Body of pancreas (tissue), 4 donors: ENCODE measurements around the gene NOSTRIN. TPM values are rescaled to one million over a fixed set of nuclear protein-coding genes. Genes with fewer than 3 reads are reported as not detected.
A peak's percentile ranks its signal among the peaks of the same experiment; 100 is the strongest.
"Not testable (repeated sequence)": the region's sequence is repeated elsewhere in the genome, so short reads cannot be mapped to it uniquely, and the experiment has no call there.

ENCODE experiments used
- ATAC-seq: fragments of 150-250 bp; one replicate; pipeline ENCODE4 v1.9.1; 2016
- DNase-seq, 4 donors: peaks; one replicate each; pipeline ENCODE4 v3.0.0-alpha.2; 2019
- H3K27ac ChIP-seq, 4 donors: fragments of 200-600 bp; sonication (generic); 1 replicate in 3 of 4; 2 replicates in 1 of 4; pipeline versions ENCODE4 v1.5.1 to v1.6.1; 2016 to 2019; ENCODE audit warnings: mild to moderate bottlenecking in 1 of 4, mixed read lengths in 1 of 4, moderate library complexity in 1 of 4
- H3K27me3 ChIP-seq, 2 donors: fragments of 200-600 bp; sonication (generic); one replicate each; pipeline ENCODE4 v1.6.0; 2016; ENCODE audit warnings: mild to moderate bottlenecking in 1 of 2
- H3K36me3 ChIP-seq, 2 donors: fragments of 200-600 bp; sonication (generic); replicated peaks in 1 of 2; 2 replicates each; pipeline ENCODE4 v1.5.1; 2016; ENCODE audit warnings: low read depth in 2 of 2; ENCODE audit not compliant: insufficient read depth in 1 of 2
- H3K4me1 ChIP-seq: fragments of 200-600 bp; sonication (generic); one replicate; pipeline ENCODE4 v1.6.0; 2016
- H3K4me3 ChIP-seq, 2 donors: fragments of 200-600 bp; sonication (generic); 1 replicate in 1 of 2; 2 replicates in 1 of 2; pipeline ENCODE4 v1.5.1; 2016 to 2019
- H3K9me3 ChIP-seq, 3 donors: fragments of 200-600 bp; sonication (generic); 1 replicate in 2 of 3; 2 replicates in 1 of 3; pipeline ENCODE4 v1.5.1; 2016
- POLR2A ChIP-seq, 3 donors: fragments of 450-650 bp; IDR thresholded peaks; one replicate each; pipeline ENCODE4 v1.6.1; 2016; ENCODE audit warnings: antibody characterized with exemption in 3 of 3, mild to moderate bottlenecking in 2 of 3
- WGBS, 2 donors: methylation state at CpG; one replicate each; pipeline ENCODE4 v1.1.5; 2017; 5-methylcytosine and 5-hydroxymethylcytosine counted together
- intact Hi-C: fragments of 100-400 bp; cut with DNase I; formaldehyde crosslinking; loops from one replicate; pipeline ENCODE4 v1.15.1; 2023
- total RNA-seq, 2 donors: library from RNA; depleted of rRNA; stranded (reverse); fragments of >200 nt; gene quantifications; one replicate each; pipeline ENCODE4 v1.1.0, GENCODE V29; 2016
- TF ChIP-seq, protein P1 (sequence below), 7 experiments: fragments of 450-650 bp in 4 of 7; fragments of 200-600 bp in 3 of 7; sonication (generic) in 3 of 7; IDR thresholded peaks; one replicate each; pipeline ENCODE4 v1.5.1; 2016 to 2019; ENCODE audit warnings: antibody characterized with exemption in 7 of 7

The NOSTRIN gene
- total RNA-seq, 2 donors from 2014 or later, result 34.8 to 64.3 TPM

DNA sequence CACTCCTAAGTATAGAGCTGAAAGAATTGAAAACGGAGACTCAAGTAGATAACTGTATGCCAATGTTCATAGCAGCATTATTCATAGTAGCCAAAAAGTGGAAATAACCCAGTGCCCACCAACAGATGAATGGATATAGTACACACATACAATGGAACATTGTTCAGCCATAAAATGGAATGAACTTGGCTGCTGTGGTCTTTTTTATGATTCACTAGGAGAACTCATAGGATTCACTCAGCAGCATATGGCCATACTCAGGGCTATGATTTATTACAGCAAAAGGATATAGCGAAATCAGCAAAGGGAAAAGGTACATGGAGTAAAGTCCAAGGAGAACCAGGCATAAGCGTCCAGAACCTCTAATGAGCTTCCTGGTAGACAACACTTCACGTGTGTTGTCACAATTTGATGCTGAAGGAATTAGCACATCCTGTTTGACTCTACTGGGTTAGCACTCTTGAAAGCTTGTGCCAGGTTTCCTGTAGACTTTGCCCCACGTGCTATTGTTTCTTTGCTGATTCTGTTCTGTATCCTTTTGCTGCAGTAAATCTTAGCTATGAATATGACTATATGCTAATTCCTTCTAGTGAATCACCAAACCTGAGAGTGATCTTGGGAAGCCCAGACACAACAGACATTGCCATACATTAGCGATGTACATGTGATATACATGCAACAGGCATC is 72.1 kb downstream of the NOSTRIN start:
- TF ChIP-seq POLR2A (IDR thresholded peaks at IDR 0.05), result no peak
- TF ChIP-seq, protein P1, sequence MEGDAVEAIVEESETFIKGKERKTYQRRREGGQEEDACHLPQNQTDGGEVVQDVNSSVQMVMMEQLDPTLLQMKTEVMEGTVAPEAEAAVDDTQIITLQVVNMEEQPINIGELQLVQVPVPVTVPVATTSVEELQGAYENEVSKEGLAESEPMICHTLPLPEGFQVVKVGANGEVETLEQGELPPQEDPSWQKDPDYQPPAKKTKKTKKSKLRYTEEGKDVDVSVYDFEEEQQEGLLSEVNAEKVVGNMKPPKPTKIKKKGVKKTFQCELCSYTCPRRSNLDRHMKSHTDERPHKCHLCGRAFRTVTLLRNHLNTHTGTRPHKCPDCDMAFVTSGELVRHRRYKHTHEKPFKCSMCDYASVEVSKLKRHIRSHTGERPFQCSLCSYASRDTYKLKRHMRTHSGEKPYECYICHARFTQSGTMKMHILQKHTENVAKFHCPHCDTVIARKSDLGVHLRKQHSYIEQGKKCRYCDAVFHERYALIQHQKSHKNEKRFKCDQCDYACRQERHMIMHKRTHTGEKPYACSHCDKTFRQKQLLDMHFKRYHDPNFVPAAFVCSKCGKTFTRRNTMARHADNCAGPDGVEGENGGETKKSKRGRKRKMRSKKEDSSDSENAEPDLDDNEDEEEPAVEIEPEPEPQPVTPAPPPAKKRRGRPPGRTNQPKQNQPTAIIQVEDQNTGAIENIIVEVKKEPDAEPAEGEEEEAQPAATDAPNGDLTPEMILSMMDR (IDR thresholded peaks at IDR 0.05), result no peak
- Histone ChIP-seq H3K9me3 (no peaks in the 10 kb centered on the region), H3K27me3 (no peaks in the 10 kb centered on the region), H3K4me1 (no peaks in the 10 kb centered on the region), H3K36me3 (no peaks in the 10 kb centered on the region), H3K4me3 (no peak overlapping the region), H3K27ac (no peak overlapping the region)
- intact Hi-C loops, result no loop called here
- 82 to 91% methylated on average over 6 of the region's 6 CpGs for WGBS, 2 donors
- DNase-seq (no peak), ATAC-seq (no peak)

DNA sequence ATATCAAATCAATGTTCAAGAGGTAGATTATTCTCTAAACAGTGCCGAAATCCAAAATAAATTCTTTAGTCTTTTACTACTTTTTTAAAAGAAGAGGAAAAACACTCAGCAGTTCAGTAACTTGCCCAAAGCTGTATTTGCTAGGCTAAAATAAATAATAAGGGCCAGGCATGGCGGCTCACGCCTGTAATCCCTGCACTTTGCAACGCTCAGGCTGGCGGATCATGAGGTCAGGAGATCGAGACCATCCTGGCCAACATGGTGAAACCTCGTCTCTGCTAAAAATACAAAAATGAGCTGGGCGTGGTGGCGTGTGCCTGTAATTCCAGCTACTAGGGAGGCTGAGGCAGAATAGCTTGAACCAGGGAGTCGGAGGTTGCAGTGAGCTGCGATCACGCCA is 79.7 kb downstream of the NOSTRIN start:
- not testable (repeated sequence) for H3K9me3 ChIP-seq, H3K27ac ChIP-seq
- 97 to 98% methylated on average over 12 of the region's 12 CpGs for WGBS, 2 donors

DNA sequence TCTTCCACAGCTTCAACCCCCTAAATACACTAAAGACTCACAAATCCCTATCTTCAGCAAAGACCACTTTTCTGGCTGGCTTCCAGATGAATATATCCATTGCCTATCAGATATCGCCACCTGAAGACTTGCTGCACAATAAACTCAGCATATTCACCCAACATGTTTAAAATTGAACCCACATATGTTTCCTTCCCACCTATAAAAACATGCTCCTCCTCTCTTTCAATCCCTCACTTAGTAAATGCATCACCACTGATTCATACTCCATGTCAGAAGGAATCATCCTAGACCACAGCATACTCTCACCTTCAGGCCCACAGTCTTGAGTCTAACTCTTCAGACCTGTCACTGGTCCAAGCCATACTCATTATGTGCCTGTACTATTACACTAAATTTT is 82.5 kb downstream of the NOSTRIN start:
- H3K4me3 ChIP-seq, result no peak overlapping the region
- no peak overlapping the region for H3K27ac ChIP-seq
- H3K4me1 ChIP-seq, result peaks cover 3% of the 10 kb centered on the region
- TF ChIP-seq, protein P1 (IDR thresholded peaks at IDR 0.05), result no peak
- TF ChIP-seq POLR2A (IDR thresholded peaks at IDR 0.05), result no peak
- no peaks in the 10 kb centered on the region for H3K9me3 ChIP-seq
- ATAC-seq, result no peak
- no peaks in the 10 kb centered on the region for H3K36me3 ChIP-seq
- DNase-seq, result no peak
- H3K27me3 ChIP-seq, result no peaks in the 10 kb centered on the region
- intact Hi-C loops, result no loop called here
- WGBS, 2 donors, result 91% methylated on average over 1 of the region's 1 CpG

More for the DNA sequence above, 79.7 kb downstream of the NOSTRIN start:
- ATAC-seq, intact Hi-C loops, H3K4me1 ChIP-seq, H3K4me3 ChIP-seq, DNase-seq, H3K36me3 ChIP-seq, H3K27me3 ChIP-seq: not testable (repeated sequence)

DNA sequence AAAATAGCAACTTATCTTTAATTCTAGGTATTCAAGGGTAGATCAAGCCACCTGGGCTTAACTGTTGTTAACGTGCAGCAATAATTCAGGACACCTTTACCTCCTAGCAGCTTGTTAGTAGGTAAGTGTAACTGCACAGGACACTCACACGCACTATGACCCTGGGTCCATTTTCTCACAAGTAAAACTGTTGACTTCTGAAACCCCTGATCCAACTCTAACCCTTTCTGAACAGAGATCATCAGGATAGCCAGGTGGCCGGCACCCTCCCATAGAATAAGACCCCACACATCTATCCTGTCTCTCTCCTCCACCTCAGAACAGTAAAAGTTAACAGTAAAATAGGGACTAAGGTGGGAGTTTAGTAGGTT is 87.2 kb downstream of the NOSTRIN start:
- Histone ChIP-seq H3K27me3 (no peaks in the 10 kb centered on the region), H3K9me3 (no peaks in the 10 kb centered on the region), H3K4me3 (no peak overlapping the region), H3K36me3 (no peaks in the 10 kb centered on the region), H3K4me1 (peaks cover 4% of the 10 kb centered on the region), H3K27ac (no peak overlapping the region)
- DNase-seq (no peak), ATAC-seq (no peak)
- intact Hi-C loops, result no loop called here
- TF ChIP-seq, protein P1 (IDR thresholded peaks at IDR 0.05), result no peak
- TF ChIP-seq POLR2A (IDR thresholded peaks at IDR 0.05), result no peak
- 42 to 45% methylated on average over 3 of the region's 3 CpGs for WGBS, 2 donors

DNA sequence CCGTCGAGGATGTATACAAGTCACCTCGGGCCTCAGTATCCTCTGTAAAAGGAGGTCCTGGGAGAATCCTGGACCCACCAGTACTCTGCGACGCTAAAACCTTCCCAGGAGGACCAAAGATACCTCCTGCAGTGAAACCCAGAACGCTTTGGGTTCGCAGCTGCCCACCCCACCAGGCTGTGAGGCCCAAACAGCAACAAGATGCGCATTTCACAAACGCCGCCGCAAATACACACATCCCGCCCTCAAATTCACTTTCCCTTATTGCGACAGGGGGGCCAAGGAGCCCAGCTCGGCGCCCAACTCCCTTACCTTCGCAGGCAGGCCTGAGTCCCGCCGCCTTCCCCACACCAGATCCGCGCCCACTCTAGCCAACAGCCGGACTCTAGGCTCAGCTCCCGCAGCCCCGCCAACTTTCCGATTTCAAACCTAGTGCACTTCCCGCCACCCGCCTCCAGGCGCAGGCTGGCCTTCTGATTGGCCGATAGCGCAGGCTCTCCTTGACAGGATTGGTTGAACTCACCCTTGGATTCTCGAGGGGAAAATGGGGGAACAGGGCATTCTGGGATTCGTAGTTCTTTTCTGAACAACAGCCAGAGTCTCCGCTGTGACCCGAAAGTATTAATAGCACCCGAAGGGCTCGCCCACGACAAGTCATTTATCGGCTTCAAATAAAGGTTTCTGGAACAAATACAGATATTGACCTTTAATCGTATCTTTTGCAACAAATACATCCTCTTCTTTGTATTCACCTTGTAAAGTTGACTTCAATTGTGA is 87.8 kb downstream of the NOSTRIN start, which contains the start of gene SPC25:
Gene SPC25 (minus strand): TSS at position 425 of the 777 bp plus-strand sequence. CDS start 911 bp downstream, outside the sequence.
- WGBS, 2 donors, result 4 to 5% methylated on average over 34 to 38 of the region's 38 CpGs
- peak; percentile 100 for ATAC-seq

More for the DNA sequence above, 87.8 kb downstream of the NOSTRIN start, which contains the start of gene SPC25:
- intact Hi-C loops, result no loop called here
- Histone ChIP-seq H3K4me1 (peaks cover 4% of the 10 kb centered on the region), H3K27ac (no peak within 1 kb of the TSS), H3K36me3 (no peaks in the 10 kb centered on the region), H3K9me3 (no peaks in the 10 kb centered on the region), H3K4me3 (peak within 1 kb of the TSS in 1 of 2 donors; percentile 31), H3K27me3 (no peaks in the 10 kb centered on the region)
- DNase-seq, result peak; percentile 86 to 92 (median 88)
- no peak for TF ChIP-seq POLR2A (IDR thresholded peaks at IDR 0.05)
- TF ChIP-seq, protein P1 (IDR thresholded peaks at IDR 0.05), result peak in 4 of 7 experiments; percentile 33 to 43 (median 37)
